ENCODE measurements around the gene MEF2B. TPM values are rescaled to one million over a fixed set of nuclear protein-coding genes. Genes with fewer than 3 reads are reported as not detected.

MEF2B gene
- total and polyA plus RNA-seq, 2 experiments from 2014 or later = 7.4 to 8.3 TPM

DNA sequence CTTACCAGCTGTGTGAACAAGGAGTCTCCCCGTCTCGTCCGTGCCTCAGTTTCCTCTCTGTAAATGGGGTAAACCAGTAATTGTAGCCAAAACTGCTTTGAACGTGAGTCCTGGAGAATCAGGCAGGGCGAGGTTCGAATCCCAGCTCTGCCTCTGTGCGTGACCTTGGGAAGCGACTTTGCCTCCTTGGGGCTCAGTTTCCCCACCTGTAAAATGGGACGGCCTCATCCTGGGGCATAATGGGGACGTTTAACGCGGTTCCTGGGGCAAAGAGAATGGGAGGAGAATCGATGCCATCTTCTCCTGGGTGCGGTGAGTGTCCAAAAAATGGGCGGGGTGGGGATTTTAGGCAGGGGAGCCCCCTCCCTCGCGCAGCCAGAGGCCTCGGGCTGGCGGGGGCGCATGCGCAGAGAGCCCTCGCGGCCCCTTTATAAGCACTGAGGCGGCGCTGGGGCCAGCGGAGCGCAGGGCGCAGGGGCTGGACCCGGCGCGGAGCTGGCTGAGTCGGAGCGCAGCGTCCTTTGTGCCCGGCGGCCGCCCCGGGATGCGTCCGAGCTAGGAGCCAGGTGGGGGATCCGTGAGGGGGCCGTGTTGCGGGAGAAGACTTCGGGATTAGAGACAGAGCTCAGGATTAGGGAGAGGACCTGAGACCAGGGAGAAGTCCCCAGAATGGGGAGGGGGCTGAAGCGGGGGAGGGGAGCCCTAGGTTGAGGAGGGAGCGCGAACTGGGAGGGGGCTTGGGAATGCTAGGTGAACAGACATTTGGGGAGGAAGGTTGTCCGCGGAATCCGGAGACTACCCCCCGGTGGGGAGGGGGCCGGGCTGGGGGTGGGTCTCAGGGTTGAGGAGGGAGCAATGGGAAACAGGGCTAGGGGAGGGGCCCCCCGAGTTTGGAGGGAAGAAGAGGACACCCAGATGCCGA, 41.7 kb upstream of the MEF2B start, which contains the start of gene NCAN:
Gene NCAN (plus strand): TSS at position 460 of the 922 bp plus-strand sequence. CDS start 4,996 bp downstream, outside the sequence.
- Mint-ChIP-seq H3K4me1 (peaks cover 12% of the 10 kb centered on the region), H3K9me3 (peaks cover 4% of the 10 kb centered on the region; the same call in 2 of the 3 replicates), H3K4me3 (peak within 1 kb of the TSS; percentile 75), H3K27ac (no peak within 1 kb of the TSS), H3K27me3 (ENCODE audit: insufficient read depth, low read depth, poor library complexity) (peaks cover 66% of the 10 kb centered on the region), H3K36me3 (ENCODE audit: low read depth) (no peaks in the 10 kb centered on the region; the same call in 2 of the 3 replicates)
- no peaks in the 10 kb centered on the region for H3F3A ChIP-seq (replicated peaks; ENCODE audit: low read depth)
- H3K27me3 ChIP-seq (ENCODE audit: insufficient read depth) = peaks cover 71% of the 10 kb centered on the region
- TF ChIP-seq NANOG (IDR thresholded peaks at IDR 0.05; ENCODE audit: borderline replicate concordance) (no peak), POLR2AphosphoS5 (IDR thresholded peaks at IDR 0.05; ENCODE audit: low read depth) (peak; percentile 66)
- H3K4me1 ChIP-seq (ENCODE audit: insufficient read depth) = peaks cover 3% of the 10 kb centered on the region; the same call in 1 of the 2 replicates
- no peaks in the 10 kb centered on the region for H3K79me2 ChIP-seq (replicated peaks; ENCODE audit: insufficient read depth)
- no peaks in the 10 kb centered on the region for H3K9me2 ChIP-seq (ENCODE audit: insufficient read depth)
- H3K27ac ChIP-seq (ENCODE audit: low read depth) = no peak within 1 kb of the TSS
- peaks cover 3% of the 10 kb centered on the region; the same call in 1 of the 2 replicates for H4K20me1 ChIP-seq (replicated peaks; ENCODE audit: insufficient read depth)
- DNase-seq (ENCODE audit: low spot score) (peak; percentile 84), ATAC-seq (peak; percentile 79)
- H3K4me2 ChIP-seq = peak within 1 kb of the TSS; percentile 88
- no peaks in the 10 kb centered on the region for H3K36me3 ChIP-seq (ENCODE audit: insufficient read depth)
- peak within 1 kb of the TSS; percentile 89 for H2AFZ ChIP-seq
- peak within 1 kb of the TSS; percentile 78 for H3K4me3 ChIP-seq

DNA sequence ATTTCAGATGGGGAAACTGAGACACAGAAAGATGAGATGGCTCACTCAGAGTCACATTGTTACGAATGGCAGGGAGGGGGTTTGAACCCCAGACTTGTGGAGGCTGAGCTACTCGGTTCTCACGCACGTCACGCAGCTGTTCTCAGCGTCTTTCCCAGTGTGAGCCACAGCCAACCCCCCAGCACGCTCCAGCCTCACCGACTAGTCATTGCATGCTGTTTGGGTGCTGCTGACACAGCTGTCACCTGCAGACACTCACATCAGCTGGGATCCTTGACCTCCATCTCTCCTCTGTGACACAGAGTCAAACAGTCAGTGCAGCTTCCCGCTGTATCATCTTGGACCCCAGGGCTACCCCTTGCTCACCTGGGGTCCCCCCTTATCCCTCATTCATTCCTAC, 39.3 kb upstream of the MEF2B start:
- Mint-ChIP-seq H3K27ac (no peak overlapping the region), H3K36me3 (ENCODE audit: low read depth) (no peaks in the 10 kb centered on the region; the same call in 2 of the 3 replicates), H3K4me1 (peaks cover 14% of the 10 kb centered on the region), H3K27me3 (ENCODE audit: insufficient read depth, low read depth, poor library complexity) (peaks cover 84% of the 10 kb centered on the region), H3K9me3 (peaks cover 4% of the 10 kb centered on the region; the same call in 2 of the 3 replicates), H3K4me3 (no peak overlapping the region)
- Histone ChIP-seq H3K4me2 (no peak overlapping the region), H3F3A (replicated peaks; ENCODE audit: low read depth) (0 out of 2 replicates have a peak, but pooled peaks cover 3% of the 10 kb centered on the region), H4K20me1 (replicated peaks; ENCODE audit: insufficient read depth) (peaks cover 3% of the 10 kb centered on the region; the same call in 1 of the 2 replicates), H3K4me3 (no peak overlapping the region), H3K79me2 (replicated peaks; ENCODE audit: insufficient read depth) (no peaks in the 10 kb centered on the region), H3K9me2 (ENCODE audit: insufficient read depth) (no peaks in the 10 kb centered on the region), H3K27ac (ENCODE audit: low read depth) (no peak overlapping the region), H3K36me3 (ENCODE audit: insufficient read depth) (no peaks in the 10 kb centered on the region), H3K27me3 (ENCODE audit: insufficient read depth) (peaks cover 90% of the 10 kb centered on the region), H2AFZ (no peak overlapping the region), H3K4me1 (ENCODE audit: insufficient read depth) (peaks cover 2% of the 10 kb centered on the region; the same call in 1 of the 2 replicates)
- TF ChIP-seq, protein P1, sequence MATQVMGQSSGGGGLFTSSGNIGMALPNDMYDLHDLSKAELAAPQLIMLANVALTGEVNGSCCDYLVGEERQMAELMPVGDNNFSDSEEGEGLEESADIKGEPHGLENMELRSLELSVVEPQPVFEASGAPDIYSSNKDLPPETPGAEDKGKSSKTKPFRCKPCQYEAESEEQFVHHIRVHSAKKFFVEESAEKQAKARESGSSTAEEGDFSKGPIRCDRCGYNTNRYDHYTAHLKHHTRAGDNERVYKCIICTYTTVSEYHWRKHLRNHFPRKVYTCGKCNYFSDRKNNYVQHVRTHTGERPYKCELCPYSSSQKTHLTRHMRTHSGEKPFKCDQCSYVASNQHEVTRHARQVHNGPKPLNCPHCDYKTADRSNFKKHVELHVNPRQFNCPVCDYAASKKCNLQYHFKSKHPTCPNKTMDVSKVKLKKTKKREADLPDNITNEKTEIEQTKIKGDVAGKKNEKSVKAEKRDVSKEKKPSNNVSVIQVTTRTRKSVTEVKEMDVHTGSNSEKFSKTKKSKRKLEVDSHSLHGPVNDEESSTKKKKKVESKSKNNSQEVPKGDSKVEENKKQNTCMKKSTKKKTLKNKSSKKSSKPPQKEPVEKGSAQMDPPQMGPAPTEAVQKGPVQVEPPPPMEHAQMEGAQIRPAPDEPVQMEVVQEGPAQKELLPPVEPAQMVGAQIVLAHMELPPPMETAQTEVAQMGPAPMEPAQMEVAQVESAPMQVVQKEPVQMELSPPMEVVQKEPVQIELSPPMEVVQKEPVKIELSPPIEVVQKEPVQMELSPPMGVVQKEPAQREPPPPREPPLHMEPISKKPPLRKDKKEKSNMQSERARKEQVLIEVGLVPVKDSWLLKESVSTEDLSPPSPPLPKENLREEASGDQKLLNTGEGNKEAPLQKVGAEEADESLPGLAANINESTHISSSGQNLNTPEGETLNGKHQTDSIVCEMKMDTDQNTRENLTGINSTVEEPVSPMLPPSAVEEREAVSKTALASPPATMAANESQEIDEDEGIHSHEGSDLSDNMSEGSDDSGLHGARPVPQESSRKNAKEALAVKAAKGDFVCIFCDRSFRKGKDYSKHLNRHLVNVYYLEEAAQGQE (IDR thresholded peaks at IDR 0.05; ENCODE audit: unreplicated experiment) = no peak
- TF ChIP-seq CREB1 (CRISPR knock-in tag; IDR thresholded peaks at IDR 0.05; ENCODE audit: low read depth) (no peak), POLR2AphosphoS5 (IDR thresholded peaks at IDR 0.05; ENCODE audit: low read depth) (no peak), ZNF114 (CRISPR knock-in tag; IDR thresholded peaks at IDR 0.05) (no peak)
- TF ChIP-seq, protein P2, sequence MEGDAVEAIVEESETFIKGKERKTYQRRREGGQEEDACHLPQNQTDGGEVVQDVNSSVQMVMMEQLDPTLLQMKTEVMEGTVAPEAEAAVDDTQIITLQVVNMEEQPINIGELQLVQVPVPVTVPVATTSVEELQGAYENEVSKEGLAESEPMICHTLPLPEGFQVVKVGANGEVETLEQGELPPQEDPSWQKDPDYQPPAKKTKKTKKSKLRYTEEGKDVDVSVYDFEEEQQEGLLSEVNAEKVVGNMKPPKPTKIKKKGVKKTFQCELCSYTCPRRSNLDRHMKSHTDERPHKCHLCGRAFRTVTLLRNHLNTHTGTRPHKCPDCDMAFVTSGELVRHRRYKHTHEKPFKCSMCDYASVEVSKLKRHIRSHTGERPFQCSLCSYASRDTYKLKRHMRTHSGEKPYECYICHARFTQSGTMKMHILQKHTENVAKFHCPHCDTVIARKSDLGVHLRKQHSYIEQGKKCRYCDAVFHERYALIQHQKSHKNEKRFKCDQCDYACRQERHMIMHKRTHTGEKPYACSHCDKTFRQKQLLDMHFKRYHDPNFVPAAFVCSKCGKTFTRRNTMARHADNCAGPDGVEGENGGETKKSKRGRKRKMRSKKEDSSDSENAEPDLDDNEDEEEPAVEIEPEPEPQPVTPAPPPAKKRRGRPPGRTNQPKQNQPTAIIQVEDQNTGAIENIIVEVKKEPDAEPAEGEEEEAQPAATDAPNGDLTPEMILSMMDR (conservative IDR thresholded peaks at IDR 0.05; ENCODE audit: low read depth in 2 of 2) = no peak
- DNase-seq (ENCODE audit: low spot score) = no peak
- no peak for ATAC-seq
